ENCODE measurements around the gene TRA2B.

The TRA2B gene

DNA sequence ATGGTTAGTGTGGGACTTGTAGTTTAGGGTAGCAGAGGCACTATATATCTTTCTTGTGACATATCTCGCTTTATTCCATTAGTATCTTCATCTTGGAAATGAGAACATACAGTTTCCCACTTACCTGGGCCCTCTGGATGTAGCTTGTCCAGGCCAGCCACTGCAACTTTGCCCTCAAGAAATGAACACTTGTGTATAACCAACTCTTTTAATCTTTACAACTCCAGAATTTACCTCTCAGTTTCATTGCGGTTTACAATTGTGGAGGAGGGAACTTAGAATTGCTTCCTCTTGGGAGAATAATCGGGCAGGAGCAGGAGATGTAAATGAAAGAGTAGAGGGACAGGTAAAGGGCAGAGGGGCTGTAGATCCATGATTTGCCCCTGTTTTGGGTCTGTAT is 18.4 kb upstream of the TRA2B start:
- no peak for DNase-seq
- WGBS (ENCODE audit: insufficient coverage) = 80% methylated on average over 1 of the region's 3 CpGs
- POLR2A ChIA-PET = no interaction called here
- peaks cover 0 to 3% (median 0%) of the 10 kb centered on the region in 5 experiments for H3K9me3 ChIP-seq (ENCODE audit: control extremely low read depth in 1 of 5, control insufficient read depth in 4 of 5, insufficient read depth in 2 of 5, low read depth in 1 of 5, low read length in 4 of 5)
- no peak overlapping the region for H3K4me3 ChIP-seq (ENCODE audit: control insufficient read depth in 1 of 7, extremely low read depth in 1 of 7, insufficient read depth in 4 of 7, low read depth in 2 of 7, low read length in 6 of 7)
- no peaks in the 10 kb centered on the region for H3K27me3 ChIP-seq (replicated peaks in 2 of 5; ENCODE audit: control insufficient read depth in 4 of 5, insufficient read depth in 5 of 5, low read length in 4 of 5)
- CTCF ChIA-PET = interaction anchor here (1.1 to 4.4 kb wide), 3 partner anchors 9 to 21 kb away, joined by 3 to 36 read pairs (median 4); no protein-coding TSS in a partner anchor
- H3K27ac ChIP-seq (ENCODE audit: insufficient read depth in 1 of 2, low read depth in 1 of 2, low read length in 2 of 2, poor library complexity in 1 of 2, severe bottlenecking in 2 of 2) = no peak overlapping the region
- H3K4me1 ChIP-seq (ENCODE audit: control extremely low read depth in 1 of 4, control insufficient read depth in 4 of 4, insufficient read depth in 4 of 4, low read length in 3 of 4) = peaks cover 0 to 19% (median 9%) of the 10 kb centered on the region in 4 experiments
- no peaks in the 10 kb centered on the region for H3K36me3 ChIP-seq (ENCODE audit: control insufficient read depth in 4 of 4, insufficient read depth in 4 of 4, low read length in 3 of 4)

DNA sequence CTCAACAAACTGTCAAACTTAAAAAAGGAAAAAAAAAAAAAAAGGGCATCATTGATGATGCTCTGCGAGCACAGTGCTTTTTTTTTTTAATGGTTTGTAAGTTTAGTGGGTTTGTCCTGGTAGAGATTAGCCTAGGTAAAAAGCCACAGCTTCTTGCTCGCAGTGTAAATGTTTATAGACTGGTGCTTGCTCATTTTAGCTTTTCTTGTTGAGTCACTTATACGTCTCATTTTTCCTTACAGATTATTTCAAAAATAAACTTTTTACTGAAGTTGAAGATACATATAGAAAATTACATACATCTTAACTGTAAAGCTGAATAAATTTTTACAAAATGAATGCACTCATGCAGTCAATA is 16.5 kb upstream of the TRA2B start:
- Histone ChIP-seq H3K4me3 (ENCODE audit: control insufficient read depth in 1 of 7, extremely low read depth in 1 of 7, insufficient read depth in 4 of 7, low read depth in 2 of 7, low read length in 6 of 7) (no peak overlapping the region), H3K27ac (ENCODE audit: insufficient read depth in 1 of 2, low read depth in 1 of 2, low read length in 2 of 2, poor library complexity in 1 of 2, severe bottlenecking in 2 of 2) (no peak overlapping the region), H3K36me3 (ENCODE audit: control insufficient read depth in 4 of 4, insufficient read depth in 4 of 4, low read length in 3 of 4) (no peaks in the 10 kb centered on the region), H3K9me3 (ENCODE audit: control extremely low read depth in 1 of 5, control insufficient read depth in 4 of 5, insufficient read depth in 2 of 5, low read depth in 1 of 5, low read length in 4 of 5) (no peaks in the 10 kb centered on the region), H3K4me1 (ENCODE audit: control extremely low read depth in 1 of 4, control insufficient read depth in 4 of 4, insufficient read depth in 4 of 4, low read length in 3 of 4) (peaks cover 0 to 5% (median 0%) of the 10 kb centered on the region in 4 experiments), H3K27me3 (replicated peaks in 2 of 5; ENCODE audit: control insufficient read depth in 4 of 5, insufficient read depth in 5 of 5, low read length in 4 of 5) (no peaks in the 10 kb centered on the region)
- POLR2A ChIA-PET = interaction anchor here (0.6 to 1.3 kb wide), 2 partner anchors 11 to 1815 kb away, joined by 3 read pairs; no protein-coding TSS in a partner anchor
- CTCF ChIA-PET = interaction anchor here (0.6 to 4.4 kb wide), 3 partner anchors 11 to 1192 kb away, joined by 4 to 36 read pairs (median 4); no protein-coding TSS in a partner anchor
- no peak for DNase-seq
- no CpG with 5 or more reads among the region's 3 CpGs for WGBS (ENCODE audit: insufficient coverage)

DNA sequence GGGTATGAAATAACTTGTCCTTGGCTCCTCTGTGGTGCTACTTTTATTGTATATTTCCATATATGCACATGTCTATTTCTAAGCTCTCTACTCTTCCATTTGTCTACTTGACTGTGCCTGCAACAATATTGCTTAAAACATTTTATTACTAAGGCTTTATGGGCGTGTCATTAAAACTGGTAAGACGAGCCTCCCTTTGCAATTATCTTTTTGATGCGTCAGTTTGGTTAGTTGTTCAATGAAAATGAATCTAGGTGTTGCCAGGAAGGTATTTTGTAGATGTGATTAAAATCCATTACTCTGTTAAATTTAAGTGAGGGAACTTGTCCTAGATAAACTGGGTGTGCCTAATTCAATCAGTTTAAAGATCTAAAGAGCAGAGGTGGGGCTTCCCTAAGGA is 12.9 kb upstream of the TRA2B start:
- H3K27me3 ChIP-seq (replicated peaks in 2 of 5; ENCODE audit: control insufficient read depth in 4 of 5, insufficient read depth in 5 of 5, low read length in 4 of 5) = no peaks in the 10 kb centered on the region
- H3K9me3 ChIP-seq (ENCODE audit: control extremely low read depth in 1 of 5, control insufficient read depth in 4 of 5, insufficient read depth in 2 of 5, low read depth in 1 of 5, low read length in 4 of 5) = no peaks in the 10 kb centered on the region
- H3K36me3 ChIP-seq (ENCODE audit: control insufficient read depth in 4 of 4, insufficient read depth in 4 of 4, low read length in 3 of 4) = no peaks in the 10 kb centered on the region
- no peak overlapping the region for H3K27ac ChIP-seq (ENCODE audit: insufficient read depth in 1 of 2, low read depth in 1 of 2, low read length in 2 of 2, poor library complexity in 1 of 2, severe bottlenecking in 2 of 2)
- ChIA-PET CTCF (interaction anchor here (0.7 kb wide), 1 partner anchor 1045 kb away, joined by 3 read pairs; no protein-coding TSS in a partner anchor), POLR2A (no interaction called here)
- 95% methylated on average over 3 of the region's 3 CpGs for WGBS (ENCODE audit: insufficient coverage)
- H3K4me1 ChIP-seq (ENCODE audit: control extremely low read depth in 1 of 4, control insufficient read depth in 4 of 4, insufficient read depth in 4 of 4, low read length in 3 of 4) = no peaks in the 10 kb centered on the region
- no peak for DNase-seq
- H3K4me3 ChIP-seq (ENCODE audit: control insufficient read depth in 1 of 7, extremely low read depth in 1 of 7, insufficient read depth in 4 of 7, low read depth in 2 of 7, low read length in 6 of 7) = no peak overlapping the region

GRCh38 chr3:185949515-185949914 is 11.7 kb upstream of the TRA2B start:
- Histone ChIP-seq H3K9me3 (ENCODE audit: control extremely low read depth in 1 of 5, control insufficient read depth in 4 of 5, insufficient read depth in 2 of 5, low read depth in 1 of 5, low read length in 4 of 5) (no peaks in the 10 kb centered on the region), H3K4me1 (ENCODE audit: control extremely low read depth in 1 of 4, control insufficient read depth in 4 of 4, insufficient read depth in 4 of 4, low read length in 3 of 4) (no peaks in the 10 kb centered on the region), H3K27me3 (replicated peaks in 2 of 5; ENCODE audit: control insufficient read depth in 4 of 5, insufficient read depth in 5 of 5, low read length in 4 of 5) (no peaks in the 10 kb centered on the region), H3K36me3 (ENCODE audit: control insufficient read depth in 4 of 4, insufficient read depth in 4 of 4, low read length in 3 of 4) (no peaks in the 10 kb centered on the region), H3K27ac (ENCODE audit: insufficient read depth in 1 of 2, low read depth in 1 of 2, low read length in 2 of 2, poor library complexity in 1 of 2, severe bottlenecking in 2 of 2) (no peak overlapping the region), H3K4me3 (ENCODE audit: control insufficient read depth in 1 of 7, extremely low read depth in 1 of 7, insufficient read depth in 4 of 7, low read depth in 2 of 7, low read length in 6 of 7) (no peak overlapping the region)
- POLR2A ChIA-PET = no interaction called here
- 96% methylated on average over 4 of the region's 6 CpGs for WGBS (ENCODE audit: insufficient coverage)
- CTCF ChIA-PET = no interaction called here
- no peak for DNase-seq

DNA sequence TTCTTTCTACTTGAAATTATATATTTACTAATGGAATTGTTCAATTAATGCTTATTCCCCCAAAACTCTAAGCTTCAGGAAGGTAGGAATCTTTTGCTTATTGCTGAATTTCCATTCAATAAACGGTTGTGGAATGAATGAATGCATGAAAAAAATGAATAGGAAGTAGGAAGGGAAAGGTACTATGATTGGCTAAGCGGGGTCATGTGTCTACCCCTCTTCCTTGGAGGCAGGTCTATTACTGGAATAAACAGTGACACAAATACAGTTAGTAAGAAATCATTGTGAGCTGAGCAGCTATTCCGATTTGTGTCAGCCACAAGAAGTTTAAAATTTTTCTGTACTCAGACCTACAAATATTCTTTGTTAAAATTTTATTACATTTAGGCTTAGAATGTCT is 10.5 kb upstream of the TRA2B start:
- 58% methylated on average over 2 of the region's 3 CpGs for WGBS (ENCODE audit: insufficient coverage)
- Histone ChIP-seq H3K27ac (ENCODE audit: insufficient read depth in 1 of 2, low read depth in 1 of 2, low read length in 2 of 2, poor library complexity in 1 of 2, severe bottlenecking in 2 of 2) (no peak overlapping the region), H3K4me3 (ENCODE audit: control insufficient read depth in 1 of 7, extremely low read depth in 1 of 7, insufficient read depth in 4 of 7, low read depth in 2 of 7, low read length in 6 of 7) (no peak overlapping the region), H3K4me1 (ENCODE audit: control extremely low read depth in 1 of 4, control insufficient read depth in 4 of 4, insufficient read depth in 4 of 4, low read length in 3 of 4) (peaks cover 1 to 4% (median 3%) of the 10 kb centered on the region in 4 experiments), H3K27me3 (replicated peaks in 2 of 5; ENCODE audit: control insufficient read depth in 4 of 5, insufficient read depth in 5 of 5, low read length in 4 of 5) (no peaks in the 10 kb centered on the region), H3K9me3 (ENCODE audit: control extremely low read depth in 1 of 5, control insufficient read depth in 4 of 5, insufficient read depth in 2 of 5, low read depth in 1 of 5, low read length in 4 of 5) (no peaks in the 10 kb centered on the region), H3K36me3 (ENCODE audit: control insufficient read depth in 4 of 4, insufficient read depth in 4 of 4, low read length in 3 of 4) (no peaks in the 10 kb centered on the region)
- no peak for DNase-seq
- ChIA-PET CTCF (no interaction called here), POLR2A (no interaction called here)

- no peak for DNase-seq
- H3K27ac ChIP-seq (ENCODE audit: insufficient read depth in 1 of 2, low read depth in 1 of 2, low read length in 2 of 2, poor library complexity in 1 of 2, severe bottlenecking in 2 of 2) = no peak overlapping the region
- CTCF ChIA-PET = interaction anchor here (0.7 to 3.3 kb wide), 38 partner anchors 8 to 878 kb away, joined by 3 to 46 read pairs (median 4); partner anchors contain the start of genes AHSG and DNAJB11
- peak overlapping the region in 2 of 7 experiments; percentile 44 to 47 for H3K4me3 ChIP-seq (ENCODE audit: control insufficient read depth in 1 of 7, extremely low read depth in 1 of 7, insufficient read depth in 4 of 7, low read depth in 2 of 7, low read length in 6 of 7)
- no peaks in the 10 kb centered on the region for H3K36me3 ChIP-seq (ENCODE audit: control insufficient read depth in 4 of 4, insufficient read depth in 4 of 4, low read length in 3 of 4)
- WGBS (ENCODE audit: insufficient coverage) = no CpG with 5 or more reads among the region's 3 CpGs
- POLR2A ChIA-PET = interaction anchor here (0.7 to 1.1 kb wide), 4 partner anchors 11 to 571 kb away, joined by 3 read pairs; no protein-coding TSS in a partner anchor
- H3K4me1 ChIP-seq (ENCODE audit: control extremely low read depth in 1 of 4, control insufficient read depth in 4 of 4, insufficient read depth in 4 of 4, low read length in 3 of 4) = peaks cover 4 to 11% (median 9%) of the 10 kb centered on the region in 4 experiments
- H3K9me3 ChIP-seq (ENCODE audit: control extremely low read depth in 1 of 5, control insufficient read depth in 4 of 5, insufficient read depth in 2 of 5, low read depth in 1 of 5, low read length in 4 of 5) = no peaks in the 10 kb centered on the region
- no peaks in the 10 kb centered on the region for H3K27me3 ChIP-seq (replicated peaks in 2 of 5; ENCODE audit: control insufficient read depth in 4 of 5, insufficient read depth in 5 of 5, low read length in 4 of 5)
Measured at GRCh38 chr3:185943760-185944106, 5.9 kb upstream of the TRA2B start.

GRCh38 chr3:185942907-185943759 is 5.3 kb upstream of the TRA2B start:
- 53% methylated on average over 7 of the region's 7 CpGs for WGBS (ENCODE audit: insufficient coverage)
- no peaks in the 10 kb centered on the region for H3K36me3 ChIP-seq (ENCODE audit: control insufficient read depth in 4 of 4, insufficient read depth in 4 of 4, low read length in 3 of 4)
- ChIA-PET CTCF (interaction anchor here (0.7 to 3.3 kb wide), 38 partner anchors 9 to 878 kb away, joined by 3 to 46 read pairs (median 4); partner anchors contain the start of genes AHSG and DNAJB11), POLR2A (interaction anchor here (0.7 to 1.1 kb wide), 4 partner anchors 12 to 572 kb away, joined by 3 read pairs; no protein-coding TSS in a partner anchor)
- peaks cover 4 to 13% (median 10%) of the 10 kb centered on the region in 4 experiments for H3K4me1 ChIP-seq (ENCODE audit: control extremely low read depth in 1 of 4, control insufficient read depth in 4 of 4, insufficient read depth in 4 of 4, low read length in 3 of 4)
- no peaks in the 10 kb centered on the region for H3K27me3 ChIP-seq (replicated peaks in 2 of 5; ENCODE audit: control insufficient read depth in 4 of 5, insufficient read depth in 5 of 5, low read length in 4 of 5)
- H3K9me3 ChIP-seq (ENCODE audit: control extremely low read depth in 1 of 5, control insufficient read depth in 4 of 5, insufficient read depth in 2 of 5, low read depth in 1 of 5, low read length in 4 of 5) = no peaks in the 10 kb centered on the region
- no peak overlapping the region for H3K27ac ChIP-seq (ENCODE audit: insufficient read depth in 1 of 2, low read depth in 1 of 2, low read length in 2 of 2, poor library complexity in 1 of 2, severe bottlenecking in 2 of 2)
- H3K4me3 ChIP-seq (ENCODE audit: control insufficient read depth in 1 of 7, extremely low read depth in 1 of 7, insufficient read depth in 4 of 7, low read depth in 2 of 7, low read length in 6 of 7) = peak overlapping the region in 6 of 7 experiments; percentile 25 to 67 (median 46)
- DNase-seq = peak; percentile 81 to 90 (median 87)
